Peyer's patch (tissue), 4 donors: ENCODE measurements around the gene RFTN2. TPM values are rescaled to one million over a fixed set of nuclear protein-coding genes. Genes with fewer than 3 reads are reported as not detected.

Source experiments
- DNase-seq, 3 donors: peaks; one replicate each; pipeline ENCODE4 v3.0.0-alpha.2; 2017 to 2019
- H3K27ac ChIP-seq, 4 donors: fragments of 200-600 bp; sonication (generic); one replicate each; pipeline ENCODE4 v1.5.1; 2016 to 2019
- H3K27me3 ChIP-seq, 2 donors: fragments of 200-600 bp; sonication (generic); one replicate each; pipeline ENCODE4 v1.5.1; 2019
- H3K36me3 ChIP-seq, 3 donors: fragments of 200-600 bp; sonication (generic); one replicate each; pipeline ENCODE4 v1.5.1; 2016 to 2019
- H3K4me1 ChIP-seq, 4 donors: fragments of 200-600 bp; sonication (generic); one replicate each; pipeline ENCODE4 v1.5.1; 2016 to 2019
- H3K4me3 ChIP-seq, 4 donors: fragments of 200-600 bp; sonication (generic); 1 replicate in 3 of 4; 2 replicates in 1 of 4; pipeline ENCODE4 v1.5.1; 2016 to 2019; ENCODE audit warnings: mild to moderate bottlenecking in 1 of 4
- H3K9me3 ChIP-seq, 4 donors: fragments of 200-600 bp; sonication (generic); one replicate each; pipeline ENCODE4 v1.5.1; 2016 to 2019; ENCODE audit warnings: mild to moderate bottlenecking in 1 of 4
- CTCF ChIP-seq, 6 experiments: fragments of 450-650 bp in 4 of 6; fragments of 200-600 bp in 2 of 6; sonication (generic) in 1 of 6; IDR thresholded peaks; one replicate each; pipeline ENCODE4 v1.5.1; 2017 to 2019; ENCODE audit warnings: antibody characterized with exemption in 6 of 6, mild to moderate bottlenecking in 3 of 6, moderate library complexity in 1 of 6
- POLR2A ChIP-seq, 2 donors: fragments of 450-650 bp; IDR thresholded peaks; one replicate each; pipeline ENCODE4 v1.5.1; 2017; ENCODE audit warnings: antibody characterized with exemption in 2 of 2, mild to moderate bottlenecking in 2 of 2, moderate library complexity in 2 of 2
- total RNA-seq, 4 donors: library from RNA; depleted of rRNA; stranded (reverse); fragments of >200 nt; gene quantifications; one replicate each; pipeline ENCODE4 v1.1.0, GENCODE V29; 2016

Gene RFTN2
- total RNA-seq, 4 donors from 2014 or later = 0.47 to 9.9 (median 1.2) TPM

- Histone ChIP-seq H3K27me3 (no peaks in the 10 kb centered on the region), H3K4me1 (no peaks in the 10 kb centered on the region), H3K36me3 (no peaks in the 10 kb centered on the region), H3K9me3 (no peaks in the 10 kb centered on the region), H3K4me3 (no peak overlapping the region), H3K27ac (no peak overlapping the region)
- no peak for DNase-seq
- TF ChIP-seq CTCF (IDR thresholded peaks at IDR 0.05) (no peak), POLR2A (IDR thresholded peaks at IDR 0.05) (no peak)
Observed at GRCh38 chr2:197620133-197620532, 55.3 kb downstream of the RFTN2 start.

GRCh38 chr2:197615016-197615652 is 60.3 kb downstream of the RFTN2 start:
- H3K9me3 ChIP-seq = no peaks in the 10 kb centered on the region
- no peak overlapping the region for H3K4me3 ChIP-seq
- no peak overlapping the region for H3K27ac ChIP-seq
- no peak for DNase-seq
- H3K36me3 ChIP-seq = no peaks in the 10 kb centered on the region
- TF ChIP-seq CTCF (IDR thresholded peaks at IDR 0.05) = peak in 4 of 6 experiments; percentile 15 to 52 (median 44)
- TF ChIP-seq POLR2A (IDR thresholded peaks at IDR 0.05) = no peak
- no peaks in the 10 kb centered on the region for H3K4me1 ChIP-seq
- H3K27me3 ChIP-seq = no peaks in the 10 kb centered on the region

- Histone ChIP-seq H3K36me3 (no peaks in the 10 kb centered on the region), H3K4me3 (no peak overlapping the region), H3K27ac (no peak overlapping the region), H3K9me3 (no peaks in the 10 kb centered on the region), H3K27me3 (no peaks in the 10 kb centered on the region), H3K4me1 (no peaks in the 10 kb centered on the region)
- TF ChIP-seq POLR2A (IDR thresholded peaks at IDR 0.05) (no peak), CTCF (IDR thresholded peaks at IDR 0.05) (no peak)
- no peak for DNase-seq
Observed at GRCh38 chr2:197614532-197614931, 60.9 kb downstream of the RFTN2 start.

GRCh38 chr2:197613509-197613987 is 61.8 kb downstream of the RFTN2 start:
- Histone ChIP-seq H3K36me3 (no peaks in the 10 kb centered on the region), H3K9me3 (no peaks in the 10 kb centered on the region), H3K4me3 (no peak overlapping the region), H3K27ac (no peak overlapping the region), H3K4me1 (no peaks in the 10 kb centered on the region), H3K27me3 (no peaks in the 10 kb centered on the region)
- DNase-seq = no peak
- no peak for TF ChIP-seq CTCF (IDR thresholded peaks at IDR 0.05)
- TF ChIP-seq POLR2A (IDR thresholded peaks at IDR 0.05) = no peak

GRCh38 chr2:197606180-197606579 is 69.2 kb downstream of the RFTN2 start:
- no peaks in the 10 kb centered on the region for H3K36me3 ChIP-seq

More at GRCh38 chr2:197606180-197606579, 69.2 kb downstream of the RFTN2 start:
- no peaks in the 10 kb centered on the region for H3K4me1 ChIP-seq
- H3K27ac ChIP-seq = no peak overlapping the region
- TF ChIP-seq POLR2A (IDR thresholded peaks at IDR 0.05) = no peak
- TF ChIP-seq CTCF (IDR thresholded peaks at IDR 0.05) = no peak
- H3K27me3 ChIP-seq = no peaks in the 10 kb centered on the region
- no peaks in the 10 kb centered on the region for H3K9me3 ChIP-seq
- no peak overlapping the region for H3K4me3 ChIP-seq
- no peak for DNase-seq
